ENCODE results near the gene BGLAP. TPM values are rescaled to one million over a fixed set of nuclear protein-coding genes. Genes with fewer than 3 reads are reported as not detected.
"Not testable (repeated sequence)": the region's sequence is repeated elsewhere in the genome, so short reads cannot be mapped to it uniquely, and the experiment has no call there.

The BGLAP gene
- polyA plus RNA-seq, 1 donor (not counting 4 experiments of a cell fraction or from before 2014, with no cell fraction given): 0.12 TPM

- peaks cover 9 to 14% of the 10 kb centered on the region in 2 experiments for H3K36me3 ChIP-seq (ENCODE audit: control insufficient read depth in 2 of 2, extremely low read depth in 1 of 2, insufficient read depth in 2 of 2, low read length in 2 of 2)
- H3K79me2 ChIP-seq (ENCODE audit: control insufficient read depth, insufficient read depth, low read length): peaks cover 8% of the 10 kb centered on the region
- H3K4me2 ChIP-seq (ENCODE audit: control insufficient read depth, extremely low read depth, insufficient read depth, low read depth, low read length): peak overlapping the region; percentile 96
- peak overlapping the region; percentile 97 for H3K27ac ChIP-seq (ENCODE audit: control insufficient read depth, insufficient read depth, low read length)
- no peak for TF ChIP-seq EZH2 (IDR thresholded peaks at IDR 0.05; ENCODE audit: low read length)
- TF ChIP-seq CTCF (optimal IDR thresholded peaks at IDR 0.05 in 1 of 3, IDR thresholded peaks at IDR 0.05 in 1 of 3, conservative IDR thresholded peaks at IDR 0.05 in 1 of 3; ENCODE audit: extremely low read depth in 1 of 3, insufficient read depth in 2 of 3, low read length in 3 of 3): no peak
- no peak for FAIRE-seq
- dilution Hi-C loops (cut with MboI; ENCODE audit: extremely low pct_ligation_motif_present, low sequenced_read_pairs): no loop called here
- peak; percentile 96 for DNase-seq (ENCODE audit: low read depth, low spot score)
- no peaks in the 10 kb centered on the region for H3K9me1 ChIP-seq (ENCODE audit: control insufficient read depth, extremely low read depth, insufficient read depth, low read length)
- peaks cover 32% of the 10 kb centered on the region for H3K4me1 ChIP-seq (ENCODE audit: control insufficient read depth, extremely low read depth, insufficient read depth, low read length)
- H3K9me3 ChIP-seq (ENCODE audit: control insufficient read depth, low read depth, low read length): no peaks in the 10 kb centered on the region
- H4K20me1 ChIP-seq (ENCODE audit: control insufficient read depth, extremely low read depth, insufficient read depth, low read length): no peaks in the 10 kb centered on the region
- peak overlapping the region in 2 of 3 experiments; percentile 87 to 90 for H3K4me3 ChIP-seq (ENCODE audit: control insufficient read depth in 2 of 3, extremely low read depth in 1 of 3, insufficient read depth in 2 of 3, low read depth in 1 of 3, low read length in 3 of 3)
- H3K27me3 ChIP-seq (ENCODE audit: control insufficient read depth, extremely low read depth, insufficient read depth, low read length): no peaks in the 10 kb centered on the region
- no peak overlapping the region for H2AFZ ChIP-seq (ENCODE audit: control insufficient read depth, low read length)
- peak overlapping the region; percentile 97 for H3K9ac ChIP-seq (ENCODE audit: control insufficient read depth, extremely low read depth, insufficient read depth, low read length)
Observed at GRCh38 chr1:156214024-156214748, 27.8 kb upstream of the BGLAP start.

GRCh38 chr1:156216361-156217086, 25.5 kb upstream of the BGLAP start:
- H3K27me3 ChIP-seq (ENCODE audit: control insufficient read depth, extremely low read depth, insufficient read depth, low read length); H3K9me3 ChIP-seq (ENCODE audit: control insufficient read depth, low read depth, low read length); H3K4me2 ChIP-seq (ENCODE audit: control insufficient read depth, extremely low read depth, insufficient read depth, low read depth, low read length); DNase-seq (ENCODE audit: low read depth, low spot score); H3K27ac ChIP-seq (ENCODE audit: control insufficient read depth, insufficient read depth, low read length); H4K20me1 ChIP-seq (ENCODE audit: control insufficient read depth, extremely low read depth, insufficient read depth, low read length); H3K4me3 ChIP-seq (ENCODE audit: control insufficient read depth in 2 of 3, extremely low read depth in 1 of 3, insufficient read depth in 2 of 3, low read depth in 1 of 3, low read length in 3 of 3); dilution Hi-C loops (cut with MboI; ENCODE audit: extremely low pct_ligation_motif_present, low sequenced_read_pairs); H3K9me1 ChIP-seq (ENCODE audit: control insufficient read depth, extremely low read depth, insufficient read depth, low read length); H2AFZ ChIP-seq (ENCODE audit: control insufficient read depth, low read length); H3K9ac ChIP-seq (ENCODE audit: control insufficient read depth, extremely low read depth, insufficient read depth, low read length): not testable (repeated sequence)
- FAIRE-seq: peak; percentile 99
- Histone ChIP-seq H3K79me2 (ENCODE audit: control insufficient read depth, insufficient read depth, low read length) (peaks cover 10% of the 10 kb centered on the region), H3K4me1 (ENCODE audit: control insufficient read depth, extremely low read depth, insufficient read depth, low read length) (peaks cover 32% of the 10 kb centered on the region), H3K36me3 (ENCODE audit: control insufficient read depth in 2 of 2, extremely low read depth in 1 of 2, insufficient read depth in 2 of 2, low read length in 2 of 2) (peaks cover 3 to 12% of the 10 kb centered on the region in 2 experiments)

Measured in keratinocyte (primary cell).